Activated CD4-positive, alpha-beta T cell treated with anti-CD3 and anti-CD28 coated beads, Interleukin-2, amount 10 ng/mL, durations not matched to agents 7 days and 5 days (primary cell): ENCODE results near the gene PTPRN2. TPM values are rescaled to one million over a fixed set of nuclear protein-coding genes. Genes with fewer than 3 reads are reported as not detected.

ENCODE experiments used
- CTCF ChIA-PET: fragments of 350-600 bp; sonication (Branson Sonifier 250); formaldehyde crosslinking; loops from one replicate; lab custom pipeline; 2021; ENCODE audit warnings: antibody characterized with exemption; lab: Charles Lee
- POLR2A ChIA-PET: fragments of 350-600 bp; sonication (Branson Sonifier 250); formaldehyde crosslinking; loops from one replicate; lab custom pipeline; 2021; ENCODE audit warnings: antibody characterized with exemption; lab: Charles Lee
- DNase-seq: peaks from one replicate; pipeline ENCODE4 v3.0.0-alpha.2; 2020
- H3K27ac Mint-ChIP-seq: one replicate; pipeline ENCODE4 v1.8.0; 2021; ENCODE audit warnings: mild to moderate bottlenecking, moderate library complexity, mixed read lengths
- H3K27me3 Mint-ChIP-seq: one replicate; pipeline ENCODE4 v1.8.0; 2021; ENCODE audit warnings: mixed read lengths
- H3K36me3 Mint-ChIP-seq: one replicate; pipeline ENCODE4 v1.8.0; 2021; ENCODE audit warnings: low read depth, mixed read lengths
- H3K4me1 Mint-ChIP-seq: one replicate; pipeline ENCODE4 v1.8.0; 2021; ENCODE audit warnings: mixed read lengths
- H3K4me3 Mint-ChIP-seq: one replicate; pipeline ENCODE4 v1.8.0; 2021; ENCODE audit warnings: mild to moderate bottlenecking, moderate library complexity, mixed read lengths
- H3K9me3 Mint-ChIP-seq: one replicate; pipeline ENCODE4 v1.8.0; 2021; ENCODE audit warnings: mixed read lengths
- total RNA-seq, 2 experiments: library from RNA; stranded (reverse); gene quantifications; one replicate each; pipeline ENCODE4 v1.2.3, GENCODE V29; 2021

PTPRN2 gene
- total RNA-seq, 2 experiments from 2014 or later: 2.6 to 2.7 TPM

GRCh38 chr7:158135931-158136330 lies 451.7 kb downstream of the PTPRN2 start:
- POLR2A ChIA-PET: no interaction called here
- no peaks in the 10 kb centered on the region for H3K4me1 Mint-ChIP-seq
- H3K4me3 Mint-ChIP-seq: no peak overlapping the region
- peaks cover 6% of the 10 kb centered on the region for H3K9me3 Mint-ChIP-seq
- H3K27me3 Mint-ChIP-seq: no peaks in the 10 kb centered on the region
- no peak overlapping the region for H3K27ac Mint-ChIP-seq
- DNase-seq: no peak
- no peaks in the 10 kb centered on the region for H3K36me3 Mint-ChIP-seq
- CTCF ChIA-PET: no interaction called here

GRCh38 chr7:158134824-158135223 lies 452.8 kb downstream of the PTPRN2 start:
- Mint-ChIP-seq H3K4me1 (no peaks in the 10 kb centered on the region), H3K36me3 (no peaks in the 10 kb centered on the region), H3K4me3 (no peak overlapping the region), H3K27ac (no peak overlapping the region), H3K27me3 (no peaks in the 10 kb centered on the region), H3K9me3 (no peaks in the 10 kb centered on the region)
- no peak for DNase-seq
- CTCF ChIA-PET: no interaction called here
- POLR2A ChIA-PET: no interaction called here

- no peaks in the 10 kb centered on the region for H3K27me3 Mint-ChIP-seq
- H3K36me3 Mint-ChIP-seq: no peaks in the 10 kb centered on the region
- no peaks in the 10 kb centered on the region for H3K4me1 Mint-ChIP-seq
- CTCF ChIA-PET: no interaction called here
- no peak overlapping the region for H3K4me3 Mint-ChIP-seq
- no peak overlapping the region for H3K27ac Mint-ChIP-seq
- no peaks in the 10 kb centered on the region for H3K9me3 Mint-ChIP-seq
- POLR2A ChIA-PET: no interaction called here
- no peak for DNase-seq
Measured at GRCh38 chr7:158133515-158134271, 453.9 kb downstream of the PTPRN2 start.

DNA sequence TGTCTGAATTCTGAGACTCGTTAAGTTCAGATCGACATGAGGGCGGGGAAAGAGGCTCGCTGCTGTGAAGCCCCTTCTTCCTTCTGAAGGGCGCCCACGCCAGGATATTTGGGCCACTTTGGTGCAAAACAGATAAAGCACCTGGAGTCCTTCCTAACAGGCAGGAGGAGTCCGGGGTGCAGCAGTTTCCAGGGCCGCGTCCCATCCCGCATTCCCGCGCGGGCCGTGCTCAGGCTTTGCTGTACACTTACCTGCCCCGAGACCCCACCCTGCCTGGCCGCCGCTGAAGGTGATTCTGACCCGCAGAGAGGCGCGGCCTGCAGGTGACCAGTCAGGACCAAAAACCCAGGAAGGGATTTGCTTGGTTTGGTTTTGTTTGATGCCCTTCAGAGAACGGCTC lies 454.6 kb downstream of the PTPRN2 start:
- Mint-ChIP-seq H3K36me3 (no peaks in the 10 kb centered on the region), H3K4me1 (no peaks in the 10 kb centered on the region), H3K27ac (no peak overlapping the region), H3K4me3 (no peak overlapping the region), H3K27me3 (no peaks in the 10 kb centered on the region), H3K9me3 (no peaks in the 10 kb centered on the region)
- no peak for DNase-seq
- CTCF ChIA-PET: no interaction called here
- POLR2A ChIA-PET: no interaction called here

GRCh38 chr7:158130023-158130409 lies 457.6 kb downstream of the PTPRN2 start:
- Mint-ChIP-seq H3K27ac (no peak overlapping the region), H3K4me1 (no peaks in the 10 kb centered on the region), H3K36me3 (no peaks in the 10 kb centered on the region), H3K27me3 (no peaks in the 10 kb centered on the region), H3K9me3 (peaks cover 2% of the 10 kb centered on the region), H3K4me3 (no peak overlapping the region)
- DNase-seq: no peak
- CTCF ChIA-PET: no interaction called here
- POLR2A ChIA-PET: no interaction called here

DNA sequence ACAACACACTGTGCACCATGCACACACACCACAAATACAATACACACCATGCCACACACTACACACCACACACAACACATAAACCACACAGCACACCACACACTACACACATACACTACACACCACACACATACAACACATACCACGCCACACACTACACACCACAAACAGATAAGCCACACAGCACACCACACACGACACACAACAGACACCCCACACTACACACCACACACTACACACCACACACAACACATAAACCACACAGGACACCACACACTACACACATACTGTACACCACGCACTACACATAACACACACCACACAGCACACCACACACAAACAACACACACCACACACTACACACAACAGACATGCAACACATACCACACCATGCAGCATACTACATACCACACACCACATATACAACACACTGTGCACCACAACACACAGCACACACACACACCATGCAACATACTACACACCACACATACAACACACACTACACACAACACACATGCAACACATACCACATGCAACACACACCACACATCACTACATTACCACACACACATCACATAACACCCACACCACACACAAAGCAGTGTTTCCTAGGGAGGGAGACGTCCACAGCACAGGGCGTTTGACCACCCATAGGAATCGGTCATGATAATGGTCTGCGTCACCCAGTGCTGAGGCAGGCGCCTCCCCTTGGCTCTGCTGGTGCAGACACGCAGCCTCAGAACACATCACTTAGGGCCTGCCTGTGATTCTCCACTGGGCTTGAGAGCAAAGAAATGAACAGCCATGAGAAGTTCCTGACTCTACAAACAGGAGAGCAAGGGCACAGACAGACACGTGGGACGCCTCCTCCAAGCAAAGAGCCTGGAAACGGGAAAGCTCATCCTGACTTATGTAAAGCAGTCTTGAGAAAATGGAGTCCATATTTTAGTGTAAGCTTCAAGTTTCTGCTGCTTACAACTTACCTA lies 458.3 kb downstream of the PTPRN2 start:
- CTCF ChIA-PET: no interaction called here
- H3K4me1 Mint-ChIP-seq: no peaks in the 10 kb centered on the region
- no peak for DNase-seq
- POLR2A ChIA-PET: no interaction called here
- no peak overlapping the region for H3K27ac Mint-ChIP-seq
- H3K27me3 Mint-ChIP-seq: no peaks in the 10 kb centered on the region
- peaks cover 6% of the 10 kb centered on the region for H3K9me3 Mint-ChIP-seq
- no peak overlapping the region for H3K4me3 Mint-ChIP-seq
- H3K36me3 Mint-ChIP-seq: no peaks in the 10 kb centered on the region

- CTCF ChIA-PET: no interaction called here
- Mint-ChIP-seq H3K9me3 (peaks cover 6% of the 10 kb centered on the region), H3K36me3 (no peaks in the 10 kb centered on the region)
Measured at GRCh38 chr7:158128572-158128971, 459.1 kb downstream of the PTPRN2 start.

DNA sequence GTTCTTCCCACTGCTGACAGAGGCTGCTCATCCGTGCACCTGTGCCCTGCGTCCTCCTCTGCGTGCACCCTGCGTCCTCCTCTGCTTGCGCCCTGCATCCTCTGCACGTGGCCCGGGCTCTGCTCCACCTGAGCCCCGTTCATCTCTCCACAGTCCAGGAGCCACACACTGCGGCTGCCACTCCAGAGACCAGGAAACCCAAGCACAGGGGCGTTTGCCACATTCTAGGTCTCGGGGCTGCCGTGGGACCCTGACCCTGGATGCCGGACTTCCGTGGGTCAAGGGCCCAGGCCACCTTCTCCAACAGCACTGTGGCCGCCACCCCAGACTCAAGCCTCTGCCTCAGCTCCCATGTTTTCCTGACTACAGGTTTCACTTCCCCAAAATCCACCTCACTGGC lies 460.4 kb downstream of the PTPRN2 start:
- no peak overlapping the region for H3K27ac Mint-ChIP-seq
- no peak for DNase-seq
- H3K36me3 Mint-ChIP-seq: no peaks in the 10 kb centered on the region
- H3K9me3 Mint-ChIP-seq: peaks cover 6% of the 10 kb centered on the region
- no peaks in the 10 kb centered on the region for H3K4me1 Mint-ChIP-seq
- POLR2A ChIA-PET: no interaction called here
- H3K4me3 Mint-ChIP-seq: no peak overlapping the region
- H3K27me3 Mint-ChIP-seq: no peaks in the 10 kb centered on the region
- CTCF ChIA-PET: no interaction called here

More at GRCh38 chr7:158128572-158128971, 459.1 kb downstream of the PTPRN2 start:
- no peaks in the 10 kb centered on the region for H3K27me3 Mint-ChIP-seq
- H3K4me1 Mint-ChIP-seq: no peaks in the 10 kb centered on the region
- POLR2A ChIA-PET: no interaction called here
- H3K27ac Mint-ChIP-seq: no peak overlapping the region
- no peak for DNase-seq
- no peak overlapping the region for H3K4me3 Mint-ChIP-seq

DNA sequence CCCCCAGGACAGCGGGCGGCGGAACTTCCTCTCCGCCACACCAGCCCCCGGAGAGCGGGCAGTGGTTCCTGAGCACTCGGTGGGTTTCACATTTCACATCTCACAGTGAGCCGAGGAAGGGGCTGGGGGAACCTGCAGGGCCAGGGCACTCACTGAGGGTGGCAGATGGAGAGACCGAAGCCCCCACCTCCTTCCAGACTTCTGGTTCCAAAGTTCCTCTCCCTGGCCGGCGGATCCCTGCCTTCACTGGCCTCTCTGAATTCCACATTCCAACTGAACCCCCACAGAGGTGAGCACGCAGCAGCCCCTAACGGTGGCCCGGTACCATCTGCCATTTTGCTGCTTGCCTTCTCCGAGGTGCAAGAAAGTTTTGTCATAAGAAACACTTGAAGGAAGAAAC lies 461.0 kb downstream of the PTPRN2 start:
- DNase-seq: no peak
- Mint-ChIP-seq H3K9me3 (peaks cover 6% of the 10 kb centered on the region), H3K4me1 (no peaks in the 10 kb centered on the region), H3K27me3 (no peaks in the 10 kb centered on the region), H3K4me3 (no peak overlapping the region), H3K27ac (no peak overlapping the region), H3K36me3 (no peaks in the 10 kb centered on the region)
- POLR2A ChIA-PET: no interaction called here
- CTCF ChIA-PET: no interaction called here

- DNase-seq: no peak
- no peaks in the 10 kb centered on the region for H3K4me1 Mint-ChIP-seq
- H3K36me3 Mint-ChIP-seq: no peaks in the 10 kb centered on the region
- ChIA-PET CTCF (no interaction called here), POLR2A (no interaction called here)
- H3K27me3 Mint-ChIP-seq: no peaks in the 10 kb centered on the region
- H3K9me3 Mint-ChIP-seq: peaks cover 6% of the 10 kb centered on the region
- H3K4me3 Mint-ChIP-seq: no peak overlapping the region
- H3K27ac Mint-ChIP-seq: no peak overlapping the region
Measured at GRCh38 chr7:158125721-158126120, 461.9 kb downstream of the PTPRN2 start.

DNA sequence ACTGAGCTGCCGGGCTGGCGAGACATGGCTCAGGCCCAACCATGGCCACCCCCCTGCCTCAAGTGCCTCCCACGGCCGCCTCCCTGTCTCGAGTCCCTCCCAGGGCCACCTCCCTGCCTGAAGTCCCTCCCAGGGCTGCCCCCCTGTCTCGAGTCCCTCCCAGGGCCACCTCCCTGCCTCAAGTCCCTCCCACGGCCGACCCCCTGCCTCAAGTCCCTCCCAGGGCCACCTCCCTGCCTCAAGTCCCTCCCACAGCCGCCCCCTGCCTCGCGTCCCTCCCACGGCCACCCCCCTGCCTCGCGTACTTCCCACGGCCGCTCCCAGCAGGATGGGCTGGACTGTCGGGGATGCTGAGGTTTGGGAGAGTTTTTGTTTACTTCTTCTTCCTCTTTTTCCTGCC lies 462.5 kb downstream of the PTPRN2 start:
- Mint-ChIP-seq H3K4me1 (no peaks in the 10 kb centered on the region), H3K4me3 (no peak overlapping the region), H3K27me3 (no peaks in the 10 kb centered on the region), H3K9me3 (peaks cover 6% of the 10 kb centered on the region), H3K36me3 (no peaks in the 10 kb centered on the region), H3K27ac (no peak overlapping the region)
- DNase-seq: no peak
- ChIA-PET POLR2A (no interaction called here), CTCF (no interaction called here)

DNA sequence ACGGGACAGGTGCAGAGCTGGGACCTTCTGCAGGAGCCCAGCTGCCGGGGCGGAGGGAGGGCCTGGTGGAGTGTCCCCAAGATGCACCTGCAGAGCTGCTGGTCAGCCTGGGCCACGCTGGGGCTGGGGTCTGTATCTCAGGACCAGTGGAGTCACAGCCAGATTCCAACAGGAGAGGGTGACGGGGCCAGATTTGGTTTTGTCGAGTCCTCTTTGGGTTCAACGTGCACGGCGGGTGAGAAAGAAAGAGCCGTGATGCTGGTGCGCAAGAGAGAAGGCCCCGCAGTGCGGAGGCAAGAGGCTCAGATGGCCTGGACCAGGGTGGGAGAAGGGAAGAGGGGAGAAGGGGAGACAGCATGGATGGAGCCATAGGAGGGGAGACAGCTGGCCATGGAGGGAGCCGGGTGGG lies 462.9 kb downstream of the PTPRN2 start:
- ChIA-PET CTCF (no interaction called here), POLR2A (no interaction called here)
- Mint-ChIP-seq H3K27me3 (no peaks in the 10 kb centered on the region), H3K36me3 (no peaks in the 10 kb centered on the region), H3K4me3 (no peak overlapping the region), H3K27ac (no peak overlapping the region), H3K4me1 (no peaks in the 10 kb centered on the region), H3K9me3 (peaks cover 11% of the 10 kb centered on the region)
- no peak for DNase-seq

DNA sequence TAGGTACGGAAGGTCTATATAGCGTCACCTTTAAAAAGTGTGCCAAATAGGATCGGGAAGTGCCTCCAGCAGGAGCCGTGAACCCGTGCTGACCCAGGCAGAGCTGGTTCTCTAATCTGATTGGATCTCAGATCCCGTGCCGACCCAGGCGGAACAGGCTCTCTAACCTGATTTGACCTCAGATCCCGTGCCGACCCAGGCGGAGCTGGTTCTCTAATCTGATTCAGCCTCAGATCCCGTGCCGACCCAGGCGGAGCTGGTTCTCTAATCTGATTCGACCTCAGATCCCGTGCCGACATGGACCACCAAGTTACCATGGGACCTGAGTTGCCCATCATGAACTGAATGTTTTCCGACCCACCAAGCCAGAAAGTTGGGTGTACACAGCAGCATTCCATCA lies 463.9 kb downstream of the PTPRN2 start:
- Mint-ChIP-seq H3K4me1 (no peaks in the 10 kb centered on the region), H3K27ac (no peak overlapping the region), H3K9me3 (peaks cover 15% of the 10 kb centered on the region), H3K36me3 (no peaks in the 10 kb centered on the region), H3K27me3 (no peaks in the 10 kb centered on the region), H3K4me3 (no peak overlapping the region)
- no peak for DNase-seq
- CTCF ChIA-PET: no interaction called here
- POLR2A ChIA-PET: no interaction called here
